HepG2 (cell line): ENCODE results near the gene ENDOU. TPM values are rescaled to one million over a fixed set of nuclear protein-coding genes. Genes with fewer than 3 reads are reported as not detected.

Source experiments
- CAMTA2 ChIP-seq: sonication (generic); formaldehyde crosslinking; IDR thresholded peaks from 2 replicates; pipeline ENCODE4 v1.4.0; 2020; ENCODE audit warnings: mild to moderate bottlenecking, missing genetic modification reagents, borderline replicate concordance
- DPF2 ChIP-seq: sonication (generic); formaldehyde crosslinking; IDR thresholded peaks from 2 replicates; pipeline ENCODE4 v1.4.0; 2020; ENCODE audit warnings: mild to moderate bottlenecking, low read depth, missing genetic modification reagents, borderline replicate concordance
- EZH2 ChIP-seq: conservative IDR thresholded peaks from 2 replicates; pipeline ENCODE4 v1.6.1; 2012; ENCODE audit warnings: mild to moderate bottlenecking, low read depth, low read length, moderate library complexity
- FOXA1 ChIP-seq, 2 experiments: fragments of 450-650 bp in 1 of 2; sonication (generic) in 1 of 2; formaldehyde crosslinking in 1 of 2; IDR thresholded peaks; 2 replicates each; pipeline versions ENCODE4 v1.4.0 to v1.6.1; 2016 to 2020; ENCODE audit warnings: missing genetic modification reagents in 1 of 2
- HDAC6 ChIP-seq: fragments of 200-600 bp; sonication (generic); IDR thresholded peaks from 2 replicates; pipeline ENCODE4 v1.7.0; 2017; ENCODE audit warnings: mild to moderate bottlenecking, antibody characterized with exemption, low read length, low read depth
- KMT2A ChIP-seq: sonication (generic); formaldehyde crosslinking; IDR thresholded peaks from 2 replicates; pipeline ENCODE4 v1.4.0; 2020; ENCODE audit warnings: missing genetic modification reagents
- NFE2 ChIP-seq: sonication (generic); formaldehyde crosslinking; IDR thresholded peaks from 2 replicates; pipeline ENCODE4 v1.4.0; 2020; ENCODE audit warnings: missing genetic modification reagents
- NFIB ChIP-seq: sonication (generic); formaldehyde crosslinking; IDR thresholded peaks from 2 replicates; pipeline ENCODE4 v1.9.0; 2021; ENCODE audit warnings: missing genetic modification reagents, mild to moderate bottlenecking, borderline replicate concordance
- PAF1 ChIP-seq: IDR thresholded peaks from 2 replicates; pipeline ENCODE4 v1.6.1; 2016; ENCODE audit warnings: missing genetic modification reagents, missing compliant biosample characterization
- PAWR ChIP-seq: sonication (generic); formaldehyde crosslinking; IDR thresholded peaks from 2 replicates; pipeline ENCODE4 v1.4.0; 2020; ENCODE audit warnings: missing genetic modification reagents, mild to moderate bottlenecking, borderline replicate concordance
- SRF ChIP-seq: IDR thresholded peaks from 2 replicates; pipeline ENCODE4 v1.6.1; 2011; ENCODE audit warnings: mild to moderate bottlenecking, low read depth, low read length, moderate library complexity
- TAF15 ChIP-seq: fragments of 200-400 bp; formaldehyde crosslinking; IDR thresholded peaks from one replicate; pipeline ENCODE4 v1.6.1; 2018; ENCODE audit warnings: mild to moderate bottlenecking, low read depth, low read length; ENCODE audit not compliant: poor library complexity, severe bottlenecking
- TBX3 ChIP-seq: fragments of 450-650 bp; IDR thresholded peaks from 2 replicates; pipeline ENCODE4 v1.6.1; 2017; ENCODE audit warnings: antibody characterized with exemption, mild to moderate bottlenecking, inconsistent platforms, borderline replicate concordance
- TRAFD1 ChIP-seq: sonication (generic); formaldehyde crosslinking; IDR thresholded peaks from 2 replicates; pipeline ENCODE4 v1.5.1; 2020; ENCODE audit warnings: missing genetic modification reagents, mild to moderate bottlenecking, borderline replicate concordance
- WIZ ChIP-seq: sonication (generic); formaldehyde crosslinking; IDR thresholded peaks from 2 replicates; pipeline ENCODE4 v1.5.1; 2020; ENCODE audit warnings: mild to moderate bottlenecking, missing genetic modification reagents
- ZNF180 ChIP-seq: sonication (generic); formaldehyde crosslinking; IDR thresholded peaks from 2 replicates; pipeline ENCODE4 v1.4.0; 2020; ENCODE audit warnings: low read depth, missing genetic modification reagents, borderline replicate concordance
- ZNF251 ChIP-seq: sonication (generic); formaldehyde crosslinking; IDR thresholded peaks from 2 replicates; pipeline ENCODE4 v1.9.0; 2021; ENCODE audit warnings: mild to moderate bottlenecking, missing genetic modification reagents
- ZNF337 ChIP-seq: sonication (generic); formaldehyde crosslinking; IDR thresholded peaks from 2 replicates; pipeline ENCODE4 v1.5.1; 2020; ENCODE audit warnings: missing genetic modification reagents, low read depth, mild to moderate bottlenecking, borderline replicate concordance
- ZNF354B ChIP-seq: sonication (generic); formaldehyde crosslinking; IDR thresholded peaks from 2 replicates; pipeline ENCODE4 v1.8.0; 2022; ENCODE audit warnings: mild to moderate bottlenecking, missing genetic modification reagents
- ZNF432 ChIP-seq: sonication (generic); formaldehyde crosslinking; IDR thresholded peaks from 2 replicates; pipeline ENCODE4 v1.5.0; 2020; ENCODE audit warnings: missing genetic modification reagents, mild to moderate bottlenecking, borderline replicate concordance
- ZSCAN31 ChIP-seq: sonication (generic); formaldehyde crosslinking; IDR thresholded peaks from 2 replicates; pipeline ENCODE4 v1.5.0; 2020; ENCODE audit warnings: low read depth, mild to moderate bottlenecking, missing genetic modification reagents
- polyA plus RNA-seq, 8 experiments: library from polyadenylated mRNA; depleted of rRNA in 3 of 8; stranded (reverse) in 7 of 8; unstranded in 1 of 8; fragments of >200 nt; fragmentation: Illumina TruSeq in 4 of 8; extraction: Trizol in 4 of 8; gene quantifications; 2 replicates each; pipeline versions ENCODE4 v1.2.1 to v1.2.3, GENCODE V29; 2011 to 2016; ENCODE audit warnings: low read depth in 4 of 8, missing spikeins in 1 of 8, mixed read lengths in 1 of 8; ENCODE audit not compliant: insufficient read depth in 1 of 8
- total RNA-seq, 5 experiments: library from RNA; depleted of rRNA; stranded (reverse); fragments of >200 nt; fragmentation: Illumina TruSeq; extraction: Trizol; gene quantifications; 2 replicates each; pipeline ENCODE4 v1.2.3, GENCODE V29; 2016; ENCODE audit warnings: low read depth in 1 of 5
- TF ChIP-seq, protein P1 (sequence below): fragments of 450-650 bp; IDR thresholded peaks from 2 replicates; pipeline ENCODE4 v1.6.1; 2016
- TF ChIP-seq, protein P2 (sequence below): sonication (generic); formaldehyde crosslinking; IDR thresholded peaks from 2 replicates; pipeline ENCODE4 v1.4.0; 2020; ENCODE audit warnings: missing genetic modification reagents
- TF ChIP-seq, protein P3 (sequence below): IDR thresholded peaks from 2 replicates; pipeline ENCODE4 v1.6.1; 2016

The ENDOU gene
- total and polyA plus RNA-seq, 2 of the 13 experiments (the other 11 are each of a cell fraction or from before 2014, with no cell fraction given): not detected

DNA sequence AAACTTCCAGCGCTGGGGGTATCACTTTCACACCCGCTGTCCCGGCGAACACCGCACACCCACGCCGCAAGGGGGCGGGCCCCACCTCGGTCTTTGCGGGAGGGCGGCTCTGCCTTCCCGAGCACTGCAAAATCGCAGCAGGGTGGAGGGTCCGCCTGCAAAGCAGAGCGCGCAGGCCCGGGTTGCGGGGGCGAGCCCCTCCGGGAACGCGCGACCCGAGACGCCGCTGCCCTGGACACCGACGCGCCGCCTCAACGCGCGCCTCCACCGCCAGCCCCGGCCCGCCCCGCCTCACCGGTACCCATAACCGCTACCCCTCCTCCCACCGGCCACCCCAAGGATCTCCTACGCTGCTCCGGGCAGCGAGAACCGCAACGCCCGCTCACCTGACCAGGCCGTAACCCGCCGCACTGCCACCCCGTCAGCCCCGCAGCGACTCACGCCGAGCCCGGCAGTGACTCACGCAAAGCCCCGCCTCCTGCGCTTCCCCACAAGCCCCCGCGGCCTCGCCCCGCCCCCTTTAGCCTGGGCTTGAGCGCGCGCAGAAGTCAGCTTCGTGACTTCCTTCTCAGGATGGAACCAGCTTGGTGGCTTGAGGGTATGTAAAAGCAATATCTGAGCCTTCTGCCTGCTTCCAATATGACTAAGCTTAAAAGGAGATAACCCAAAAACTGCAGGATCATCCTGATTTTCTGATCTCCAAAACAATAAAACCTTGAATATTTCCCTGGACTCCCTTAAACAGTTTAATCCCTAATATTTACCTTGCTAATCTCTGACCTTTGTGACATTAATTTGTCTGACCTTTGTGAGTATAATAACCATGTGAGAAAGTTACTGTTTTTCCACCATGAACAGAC lies 19.5 kb downstream of the ENDOU start, which contains the start of gene RPAP3 (continued):
- TF ChIP-seq, protein P1, sequence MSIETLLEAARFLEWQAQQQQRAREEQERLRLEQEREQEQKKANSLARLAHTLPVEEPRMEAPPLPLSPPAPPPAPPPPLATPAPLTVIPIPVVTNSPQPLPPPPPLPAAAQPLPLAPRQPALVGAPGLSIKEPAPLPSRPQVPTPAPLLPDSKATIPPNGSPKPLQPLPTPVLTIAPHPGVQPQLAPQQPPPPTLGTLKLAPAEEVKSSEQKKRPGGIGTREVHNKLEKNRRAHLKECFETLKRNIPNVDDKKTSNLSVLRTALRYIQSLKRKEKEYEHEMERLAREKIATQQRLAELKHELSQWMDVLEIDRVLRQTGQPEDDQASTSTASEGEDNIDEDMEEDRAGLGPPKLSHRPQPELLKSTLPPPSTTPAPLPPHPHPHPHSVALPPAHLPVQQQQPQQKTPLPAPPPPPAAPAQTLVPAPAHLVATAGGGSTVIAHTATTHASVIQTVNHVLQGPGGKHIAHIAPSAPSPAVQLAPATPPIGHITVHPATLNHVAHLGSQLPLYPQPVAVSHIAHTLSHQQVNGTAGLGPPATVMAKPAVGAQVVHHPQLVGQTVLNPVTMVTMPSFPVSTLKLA: no peak
- TF ChIP-seq, protein P2, sequence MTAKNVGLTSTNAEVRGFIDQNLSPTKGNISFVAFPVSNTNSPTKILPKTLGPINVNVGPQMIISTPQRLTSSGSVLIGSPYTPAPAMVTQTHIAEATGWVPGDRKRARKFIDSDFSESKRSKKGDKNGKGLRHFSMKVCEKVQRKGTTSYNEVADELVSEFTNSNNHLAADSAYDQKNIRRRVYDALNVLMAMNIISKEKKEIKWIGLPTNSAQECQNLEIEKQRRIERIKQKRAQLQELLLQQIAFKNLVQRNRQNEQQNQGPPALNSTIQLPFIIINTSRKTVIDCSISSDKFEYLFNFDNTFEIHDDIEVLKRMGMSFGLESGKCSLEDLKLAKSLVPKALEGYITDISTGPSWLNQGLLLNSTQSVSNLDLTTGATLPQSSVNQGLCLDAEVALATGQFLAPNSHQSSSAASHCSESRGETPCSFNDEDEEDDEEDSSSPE: peak; percentile 80; the same call in 1 of the 2 replicates
- TF ChIP-seq DPF2 (CRISPR knock-in tag) (no peak), FOXA1 (IDR thresholded peaks at IDR 0.05) (no peak), FOXA1 (CRISPR knock-in tag; IDR thresholded peaks at IDR 0.05) (no peak), TAF15 (no peak), WIZ (CRISPR knock-in tag) (no peak), SRF (no peak), NFIB (no peak), TRAFD1 (CRISPR knock-in tag) (0 out of 2 replicates have a peak, but pooled peaks have one; percentile 62), ZNF432 (CRISPR knock-in tag) (no peak), ZSCAN31 (CRISPR knock-in tag) (peak; percentile 71; the same call in 1 of the 2 replicates), CAMTA2 (CRISPR knock-in tag) (no peak), HDAC6 (no peak), ZNF251 (no peak), ZNF354B (CRISPR knock-in tag) (0 out of 2 replicates have a peak, but pooled peaks have one; percentile 53), ZNF180 (no peak), EZH2 (no peak), ZNF337 (no peak), PAF1 (no peak), NFE2 (no peak), PAWR (CRISPR knock-in tag) (no peak), TBX3 (no peak), KMT2A (peak; percentile 74)
- TF ChIP-seq, protein P3, sequence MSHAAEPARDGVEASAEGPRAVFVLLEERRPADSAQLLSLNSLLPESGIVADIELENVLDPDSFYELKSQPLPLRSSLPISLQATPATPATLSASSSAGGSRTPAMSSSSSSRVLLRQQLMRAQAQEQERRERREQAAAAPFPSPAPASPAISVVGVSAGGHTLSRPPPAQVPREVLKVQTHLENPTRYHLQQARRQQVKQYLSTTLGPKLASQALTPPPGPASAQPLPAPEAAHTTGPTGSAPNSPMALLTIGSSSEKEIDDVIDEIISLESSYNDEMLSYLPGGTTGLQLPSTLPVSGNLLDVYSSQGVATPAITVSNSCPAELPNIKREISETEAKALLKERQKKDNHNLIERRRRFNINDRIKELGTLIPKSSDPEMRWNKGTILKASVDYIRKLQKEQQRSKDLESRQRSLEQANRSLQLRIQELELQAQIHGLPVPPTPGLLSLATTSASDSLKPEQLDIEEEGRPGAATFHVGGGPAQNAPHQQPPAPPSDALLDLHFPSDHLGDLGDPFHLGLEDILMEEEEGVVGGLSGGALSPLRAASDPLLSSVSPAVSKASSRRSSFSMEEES: no peak; the same call in none of the 2 replicates
